GM12878 (cell line): ENCODE results near the gene NR6A1.

Experiments used
- EZH2 ChIP-seq: IDR thresholded peaks from 2 replicates; pipeline ENCODE4 v1.6.1; 2012; ENCODE audit warnings: low read depth, mild to moderate bottlenecking, control low read depth, inconsistent platforms, low read length, borderline replicate concordance; ENCODE audit not compliant: control insufficient read depth
- NFYB ChIP-seq: IDR thresholded peaks from 2 replicates; pipeline ENCODE4 v1.6.1; 2011; ENCODE audit warnings: low read depth, mild to moderate bottlenecking, low read length, improper control_type of control experiment, moderate library complexity; ENCODE audit not compliant: insufficient read depth
- SREBF2 ChIP-seq: IDR thresholded peaks from 2 replicates; pipeline ENCODE4 v1.6.1; 2012; ENCODE audit warnings: mild to moderate bottlenecking, low read length
- YY1 ChIP-seq: IDR thresholded peaks from 2 replicates; pipeline ENCODE4 v1.6.1; 2011; ENCODE audit warnings: low read depth, mild to moderate bottlenecking, low read length
- TF ChIP-seq, protein P1 (sequence below), 3 experiments: IDR thresholded peaks in 2 of 3; conservative IDR thresholded peaks in 1 of 3; 2 replicates each; pipeline ENCODE4 v1.5.1; 2011; ENCODE audit warnings: low read depth in 3 of 3, low read length in 3 of 3, mild to moderate bottlenecking in 3 of 3, control low read depth in 2 of 3, moderate library complexity in 2 of 3, inconsistent platforms in 1 of 3, mixed read lengths in 1 of 3; ENCODE audit not compliant: control insufficient read depth in 2 of 3, insufficient read depth in 1 of 3; ENCODE audit errors: extremely low read depth in 1 of 3

GRCh38 chr9:124789531-124789930 is 18.4 kb upstream of the NR6A1 start:
- TF ChIP-seq, protein P1, sequence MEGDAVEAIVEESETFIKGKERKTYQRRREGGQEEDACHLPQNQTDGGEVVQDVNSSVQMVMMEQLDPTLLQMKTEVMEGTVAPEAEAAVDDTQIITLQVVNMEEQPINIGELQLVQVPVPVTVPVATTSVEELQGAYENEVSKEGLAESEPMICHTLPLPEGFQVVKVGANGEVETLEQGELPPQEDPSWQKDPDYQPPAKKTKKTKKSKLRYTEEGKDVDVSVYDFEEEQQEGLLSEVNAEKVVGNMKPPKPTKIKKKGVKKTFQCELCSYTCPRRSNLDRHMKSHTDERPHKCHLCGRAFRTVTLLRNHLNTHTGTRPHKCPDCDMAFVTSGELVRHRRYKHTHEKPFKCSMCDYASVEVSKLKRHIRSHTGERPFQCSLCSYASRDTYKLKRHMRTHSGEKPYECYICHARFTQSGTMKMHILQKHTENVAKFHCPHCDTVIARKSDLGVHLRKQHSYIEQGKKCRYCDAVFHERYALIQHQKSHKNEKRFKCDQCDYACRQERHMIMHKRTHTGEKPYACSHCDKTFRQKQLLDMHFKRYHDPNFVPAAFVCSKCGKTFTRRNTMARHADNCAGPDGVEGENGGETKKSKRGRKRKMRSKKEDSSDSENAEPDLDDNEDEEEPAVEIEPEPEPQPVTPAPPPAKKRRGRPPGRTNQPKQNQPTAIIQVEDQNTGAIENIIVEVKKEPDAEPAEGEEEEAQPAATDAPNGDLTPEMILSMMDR (IDR thresholded peaks at IDR 0.05 in 2 of 3, conservative IDR thresholded peaks at IDR 0.05 in 1 of 3; ENCODE audit: control insufficient read depth in 2 of 3, extremely low read depth in 1 of 3, insufficient read depth in 1 of 3, low read depth in 3 of 3, low read length in 3 of 3): no peak
- TF ChIP-seq NFYB (no peak), YY1 (no peak), EZH2 (no peak), SREBF2 (no peak)
